Eye (tissue), 1 donor: ENCODE measurements around the gene PTPN13.
A peak's percentile ranks its signal among the peaks of the same experiment; 100 is the strongest.

Source experiments
- DNase-seq: peaks from one replicate; pipeline ENCODE4 v3.0.0-alpha.2; 2015

The PTPN13 gene

DNA sequence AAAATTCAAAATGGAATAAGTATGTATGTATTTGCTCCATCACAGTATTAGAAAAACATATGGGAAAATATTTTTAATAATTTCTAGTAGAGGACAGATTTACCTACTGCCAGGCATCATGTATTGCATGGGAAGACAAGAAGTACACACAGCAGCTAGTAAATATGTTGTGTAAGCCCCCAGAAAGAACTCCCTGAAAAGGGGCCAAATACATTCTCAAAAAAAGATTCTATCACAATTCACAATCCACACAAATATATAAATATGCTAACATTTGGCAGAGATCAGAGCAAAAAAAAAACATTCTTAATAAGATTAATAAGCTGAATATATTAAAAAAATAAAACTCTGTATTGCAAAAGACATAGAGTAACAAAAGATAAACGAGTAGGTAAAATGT lies 227.0 kb downstream of the PTPN13 start:
- DNase-seq = no peak

- no peak for DNase-seq
These were observed 228.0 kb downstream of the PTPN13 start for GRCh38 chr4:86822136-86822535.

GRCh38 chr4:86825511-86825910 lies 231.4 kb downstream of the PTPN13 start:
- no peak for DNase-seq

GRCh38 chr4:86831262-86832130 lies 237.4 kb downstream of the PTPN13 start:
- peak; percentile 56 for DNase-seq

DNA sequence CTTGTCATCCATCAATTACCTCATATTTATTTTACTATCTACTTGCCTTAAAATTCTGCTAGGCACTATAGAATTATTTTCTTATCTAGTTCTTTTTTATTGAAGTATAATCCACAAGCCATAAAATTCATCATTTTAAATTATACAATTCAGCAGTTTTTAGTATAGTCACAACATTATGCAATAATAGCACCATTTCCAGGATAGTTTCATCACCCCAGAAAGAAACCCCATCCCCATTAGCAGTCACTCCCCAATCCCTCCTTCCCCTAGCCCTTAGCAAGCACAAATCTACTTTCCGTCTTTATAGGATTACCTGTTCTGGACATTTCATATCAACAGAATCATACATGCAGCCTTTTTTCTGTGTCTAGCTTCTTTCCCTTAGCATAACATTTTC lies 239.5 kb downstream of the PTPN13 start:
- DNase-seq = no peak

- DNase-seq = no peak
These were observed 240.8 kb downstream of the PTPN13 start for GRCh38 chr4:86834901-86835300.

DNA sequence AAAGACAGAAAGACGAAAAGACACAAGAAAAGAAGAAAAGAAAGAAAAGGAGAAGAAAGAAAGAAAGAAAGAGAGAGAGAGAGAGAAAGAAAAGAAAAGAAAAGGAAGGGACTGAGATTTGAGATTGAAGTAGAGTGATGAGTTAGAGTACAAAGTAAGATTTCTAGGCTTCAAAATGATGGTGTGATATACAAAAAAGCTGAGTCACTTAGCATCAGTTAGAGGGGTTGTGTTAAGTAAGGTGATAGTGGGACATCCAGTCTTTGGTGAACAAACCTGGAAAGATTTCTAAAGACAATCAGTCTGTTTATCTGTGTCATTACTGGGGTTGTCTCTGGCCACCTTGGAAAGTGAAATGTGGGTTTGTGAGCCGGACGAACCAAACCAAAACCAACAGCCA lies 241.6 kb downstream of the PTPN13 start:
- DNase-seq = no peak

- no peak for DNase-seq
These were observed 243.8 kb downstream of the PTPN13 start for GRCh38 chr4:86837691-86838503.

GRCh38 chr4:86840858-86841257 lies 246.7 kb downstream of the PTPN13 start:
- no peak for DNase-seq

- no peak for DNase-seq
These were observed 247.2 kb downstream of the PTPN13 start for GRCh38 chr4:86841309-86841708.

GRCh38 chr4:86845593-86845992 lies 251.5 kb downstream of the PTPN13 start:
- no peak for DNase-seq

GRCh38 chr4:86846921-86847320 lies 252.8 kb downstream of the PTPN13 start:
- no peak for DNase-seq

GRCh38 chr4:86847571-86847970 lies 253.5 kb downstream of the PTPN13 start:
- DNase-seq = no peak

GRCh38 chr4:86848136-86848535 lies 254.0 kb downstream of the PTPN13 start:
- DNase-seq = no peak

DNA sequence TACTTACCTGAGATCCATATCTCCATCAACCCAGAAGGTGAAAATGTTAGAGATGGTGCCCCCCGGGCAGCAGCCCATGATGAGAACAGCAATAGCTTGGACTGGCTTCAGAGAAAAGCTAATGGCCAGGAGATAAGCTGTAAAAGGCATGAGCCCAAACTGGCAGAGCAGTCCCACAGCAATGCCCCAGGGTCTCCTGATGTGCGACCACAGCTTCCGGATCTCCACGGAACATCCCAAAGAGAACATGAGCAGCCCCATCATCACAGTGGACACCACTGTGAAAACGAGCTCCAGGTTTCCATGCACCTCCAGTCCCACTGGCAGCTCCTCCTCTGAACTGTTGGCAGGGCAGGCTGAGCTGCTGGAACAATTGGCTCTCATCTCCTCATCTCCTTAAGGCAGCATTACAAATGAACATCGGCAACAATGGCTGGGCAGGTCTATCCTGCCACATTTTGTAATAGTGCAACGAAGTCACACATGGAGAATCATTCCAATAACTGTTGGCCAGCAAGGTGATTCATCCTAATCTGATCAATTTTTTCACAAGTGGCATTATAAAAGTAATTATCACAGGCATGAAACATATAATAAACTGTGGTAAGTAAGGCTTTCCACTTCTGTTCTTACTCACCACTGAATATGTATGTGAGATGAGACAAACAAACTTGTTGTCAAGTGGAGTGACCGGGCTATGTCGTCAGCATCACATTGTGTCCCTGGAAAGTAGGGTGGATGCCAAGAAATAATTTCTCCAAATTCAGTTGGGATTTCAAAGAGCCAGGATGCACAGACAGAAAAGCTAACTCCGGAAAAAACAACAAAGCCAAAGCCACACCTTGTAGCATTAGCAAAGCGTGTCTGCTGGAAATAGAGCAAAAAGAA lies 254.9 kb downstream of the PTPN13 start, which contains the start of gene SLC10A6:
TSS of gene SLC10A6 (minus strand) at position 653 of the 888 bp plus-strand sequence. CDS start at position 384, 269 bp downstream.
- DNase-seq = no peak

- no peak for DNase-seq
These were observed 259.1 kb downstream of the PTPN13 start for GRCh38 chr4:86853209-86853608.

DNA sequence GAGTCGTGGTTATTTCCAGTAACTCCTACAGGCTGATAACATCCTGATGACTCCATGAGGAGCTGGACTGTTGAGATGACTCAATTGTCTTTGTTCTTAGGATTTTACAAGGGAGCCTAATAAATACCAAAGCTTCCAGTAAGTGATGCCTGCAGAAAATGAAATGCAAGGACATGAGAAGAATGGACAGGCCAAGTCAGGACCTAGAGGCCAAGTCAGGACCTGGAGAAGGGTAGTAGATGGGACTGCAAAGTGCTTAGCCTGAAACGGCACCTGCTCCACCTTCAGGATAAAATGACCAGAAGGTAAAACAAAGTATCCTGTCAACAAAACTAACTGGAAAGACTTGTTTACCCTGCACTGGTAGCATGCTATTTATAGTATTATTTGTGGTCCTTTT lies 261.5 kb downstream of the PTPN13 start:
- DNase-seq = no peak

- no peak for DNase-seq
These were observed 262.8 kb downstream of the PTPN13 start for GRCh38 chr4:86856896-86857295.

- DNase-seq = no peak
These were observed 263.4 kb downstream of the PTPN13 start for GRCh38 chr4:86857341-86858052.
